HepG2 (cell line): Measurements from ENCODE around the gene OR1I1. TPM values are rescaled to one million over a fixed set of nuclear protein-coding genes. Genes with fewer than 3 reads are reported as not detected.

ENCODE experiments used
- FOXC1 ChIP-seq: sonication (generic); formaldehyde crosslinking; IDR thresholded peaks from 2 replicates; pipeline ENCODE4 v1.8.0; 2022; ENCODE audit warnings: mild to moderate bottlenecking, missing genetic modification reagents, borderline replicate concordance
- FOXP4 ChIP-seq: sonication (generic); formaldehyde crosslinking; IDR thresholded peaks from 2 replicates; pipeline ENCODE4 v1.4.0; 2020; ENCODE audit warnings: missing genetic modification reagents
- GABPB1 ChIP-seq: IDR thresholded peaks from 2 replicates; pipeline ENCODE4 v1.6.1; 2016; ENCODE audit warnings: mild to moderate bottlenecking, missing genetic modification reagents, moderate library complexity, missing compliant biosample characterization
- GTF2F1 ChIP-seq: fragments of 150-350 bp; IDR thresholded peaks from 2 replicates; pipeline ENCODE4 v1.6.1; 2014; ENCODE audit warnings: low read length
- HMGXB4 ChIP-seq, 2 experiments: sonication (generic) in 1 of 2; formaldehyde crosslinking in 1 of 2; IDR thresholded peaks; 2 replicates each; pipeline versions ENCODE4 v1.4.0 to v1.6.1; 2018 to 2020; ENCODE audit warnings: missing genetic modification reagents in 2 of 2, borderline replicate concordance in 1 of 2, low read depth in 1 of 2, mild to moderate bottlenecking in 1 of 2, missing biosample characterization in 1 of 2
- HNRNPK ChIP-seq: fragments of 200-400 bp; formaldehyde crosslinking; IDR thresholded peaks from 2 replicates; pipeline ENCODE4 v1.6.1; 2018; ENCODE audit warnings: low read length, low read depth, moderate library complexity, mild to moderate bottlenecking; ENCODE audit not compliant: poor library complexity, severe bottlenecking
- MED8 ChIP-seq: sonication (generic); formaldehyde crosslinking; IDR thresholded peaks from 2 replicates; pipeline ENCODE4 v1.8.1; 2023; ENCODE audit warnings: mild to moderate bottlenecking, missing genetic modification reagents; ENCODE audit not compliant: insufficient replicate concordance
- MLX ChIP-seq: IDR thresholded peaks from 2 replicates; pipeline ENCODE4 v1.6.1; 2016
- NONO ChIP-seq, 2 experiments: fragments of 450-650 bp in 1 of 2; sonication (generic) in 1 of 2; formaldehyde crosslinking in 1 of 2; IDR thresholded peaks in 1 of 2; conservative IDR thresholded peaks in 1 of 2; 2 replicates each; pipeline versions ENCODE4 v1.6.1 to v1.8.0; 2017 to 2022; ENCODE audit warnings: mild to moderate bottlenecking in 1 of 2, missing genetic modification reagents in 1 of 2, moderate library complexity in 1 of 2
- NR2F2 ChIP-seq: IDR thresholded peaks from 2 replicates; pipeline ENCODE4 v1.6.1; 2012; ENCODE audit warnings: low read depth, inconsistent platforms, borderline replicate concordance
- SMAD9 ChIP-seq: sonication (generic); formaldehyde crosslinking; IDR thresholded peaks from 2 replicates; pipeline ENCODE4 v1.5.1; 2020; ENCODE audit warnings: mild to moderate bottlenecking, missing genetic modification reagents
- SMYD3 ChIP-seq: sonication (generic); formaldehyde crosslinking; IDR thresholded peaks from 2 replicates; pipeline ENCODE4 v1.8.1; 2023; ENCODE audit warnings: mild to moderate bottlenecking, missing genetic modification reagents
- TFAP4 ChIP-seq: sonication (generic); IDR thresholded peaks from 2 replicates; pipeline ENCODE4 v1.6.1; 2016; ENCODE audit warnings: low read depth, borderline replicate concordance
- TMF1 ChIP-seq: sonication (generic); formaldehyde crosslinking; IDR thresholded peaks from 2 replicates; pipeline ENCODE4 v1.8.1; 2022; ENCODE audit warnings: low read depth, missing genetic modification reagents
- ZBTB38 ChIP-seq: sonication (generic); formaldehyde crosslinking; IDR thresholded peaks from 2 replicates; pipeline ENCODE4 v1.5.1; 2020; ENCODE audit warnings: mild to moderate bottlenecking, missing genetic modification reagents
- ZHX1 ChIP-seq: sonication (generic); formaldehyde crosslinking; IDR thresholded peaks from 2 replicates; pipeline ENCODE4 v1.8.1; 2022; ENCODE audit warnings: low read depth, mild to moderate bottlenecking, missing genetic modification reagents
- ZNF451 ChIP-seq: sonication (generic); formaldehyde crosslinking; IDR thresholded peaks from 2 replicates; pipeline ENCODE4 v1.5.0; 2020; ENCODE audit warnings: mild to moderate bottlenecking, missing genetic modification reagents
- ZNF605 ChIP-seq: sonication (generic); formaldehyde crosslinking; IDR thresholded peaks from 2 replicates; pipeline ENCODE4 v1.8.0; 2022; ENCODE audit warnings: mild to moderate bottlenecking, missing genetic modification reagents
- ZNF777 ChIP-seq: sonication (generic); formaldehyde crosslinking; IDR thresholded peaks from 2 replicates; pipeline ENCODE4 v1.4.0; 2020; ENCODE audit warnings: missing genetic modification reagents
- polyA plus RNA-seq, 8 experiments: library from polyadenylated mRNA; depleted of rRNA in 3 of 8; stranded (reverse) in 7 of 8; unstranded in 1 of 8; fragments of >200 nt; fragmentation: Illumina TruSeq in 4 of 8; extraction: Trizol in 4 of 8; gene quantifications; 2 replicates each; pipeline versions ENCODE4 v1.2.1 to v1.2.3, GENCODE V29; 2011 to 2016; ENCODE audit warnings: low read depth in 4 of 8, missing spikeins in 1 of 8, mixed read lengths in 1 of 8; ENCODE audit not compliant: insufficient read depth in 1 of 8
- total RNA-seq, 5 experiments: library from RNA; depleted of rRNA; stranded (reverse); fragments of >200 nt; fragmentation: Illumina TruSeq; extraction: Trizol; gene quantifications; 2 replicates each; pipeline ENCODE4 v1.2.3, GENCODE V29; 2016; ENCODE audit warnings: low read depth in 1 of 5

OR1I1 gene
- total and polyA plus RNA-seq, 2 of the 13 experiments (the other 11 are each of a cell fraction or from before 2014, with no cell fraction given), result not detected

- no peak for TF ChIP-seq NONO (IDR thresholded peaks at IDR 0.05)
- TF ChIP-seq NONO (CRISPR knock-in tag; conservative IDR thresholded peaks at IDR 0.05), result peak; percentile 75
- no peak for TF ChIP-seq SMYD3 (CRISPR knock-in tag)
- TF ChIP-seq NR2F2, result peak; percentile 73; the same call in 1 of the 2 replicates
- peak; percentile 42 for TF ChIP-seq MED8 (CRISPR knock-in tag)
- peak; percentile 41; the same call in 1 of the 2 replicates for TF ChIP-seq TMF1 (CRISPR knock-in tag)
- peak; percentile 55 to 69; a peak in 2 of 4 replicates for TF ChIP-seq HMGXB4 (CRISPR knock-in tag; IDR thresholded peaks at IDR 0.05; ENCODE audit: borderline replicate concordance in 1 of 2, low read depth in 1 of 2)
- TF ChIP-seq ZNF451 (CRISPR knock-in tag), result 0 out of 2 replicates have a peak, but pooled peaks have one; percentile 34
- TF ChIP-seq MLX (CRISPR knock-in tag), result peak; percentile 43; the same call in 1 of the 2 replicates
- peak; percentile 54; the same call in 1 of the 2 replicates for TF ChIP-seq FOXP4
- TF ChIP-seq SMAD9 (CRISPR knock-in tag), result 0 out of 2 replicates have a peak, but pooled peaks have one; percentile 62
- TF ChIP-seq ZHX1, result peak; percentile 80; the same call in 1 of the 2 replicates
- peak; percentile 84 for TF ChIP-seq FOXC1 (CRISPR knock-in tag)
- TF ChIP-seq ZBTB38 (CRISPR knock-in tag), result peak; percentile 52; the same call in 1 of the 2 replicates
- TF ChIP-seq ZNF777 (CRISPR knock-in tag), result peak; percentile 95
- peak; percentile 76; the same call in 1 of the 2 replicates for TF ChIP-seq GABPB1
- TF ChIP-seq ZNF605 (CRISPR knock-in tag), result peak; percentile 87; the same call in 1 of the 2 replicates
- TF ChIP-seq HNRNPK, result no peak
- peak; percentile 78 for TF ChIP-seq GTF2F1
- TF ChIP-seq TFAP4, result no peak
Observed at GRCh38 chr19:15125232-15126067, 43.4 kb downstream of the OR1I1 start (continued).
